Activated CD4-positive, alpha-beta T cell treated with anti-CD3 and anti-CD28 coated beads, Interleukin-2, amount 50 U/mL, for 16 hours (primary cell): ENCODE results near the gene TTYH2.

Experiments used
- DNase-seq: peaks from one replicate; pipeline ENCODE4 v3.0.0-alpha.2; 2020

The TTYH2 gene

DNA sequence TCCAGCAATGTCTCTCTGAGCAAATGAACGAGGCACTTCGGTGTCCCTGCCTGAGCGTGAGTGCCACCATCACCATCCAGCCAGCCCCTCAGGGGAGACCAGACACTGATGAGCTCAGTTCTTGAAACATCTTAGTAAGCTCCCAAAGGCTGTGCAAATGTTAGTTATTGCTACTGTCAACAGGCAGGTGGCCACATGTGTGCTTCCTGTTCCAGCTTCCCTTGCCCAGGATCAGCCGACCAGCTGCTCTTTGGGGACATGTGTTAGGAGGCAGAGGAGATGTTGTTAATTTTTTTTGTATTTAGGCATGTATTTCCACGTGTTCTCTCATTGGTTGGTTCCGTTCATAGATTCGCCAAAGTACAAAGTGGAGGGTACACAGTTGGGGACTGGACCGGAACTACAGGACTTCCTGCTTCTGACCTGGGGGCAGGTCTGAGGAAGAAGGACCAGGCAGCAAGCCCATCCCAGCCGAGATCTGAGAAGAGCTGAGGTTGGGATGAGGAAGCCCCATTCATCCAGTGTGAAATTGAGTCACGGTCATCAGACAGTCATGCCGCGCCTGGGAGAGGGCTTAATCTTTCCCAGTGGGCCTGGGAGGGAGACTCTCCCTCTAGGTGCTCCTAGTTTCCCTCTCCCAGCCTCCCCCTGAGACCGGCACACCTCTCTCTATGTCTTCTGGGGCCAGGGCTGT lies 3.8 kb downstream of the TTYH2 start:
- DNase-seq = no peak

DNA sequence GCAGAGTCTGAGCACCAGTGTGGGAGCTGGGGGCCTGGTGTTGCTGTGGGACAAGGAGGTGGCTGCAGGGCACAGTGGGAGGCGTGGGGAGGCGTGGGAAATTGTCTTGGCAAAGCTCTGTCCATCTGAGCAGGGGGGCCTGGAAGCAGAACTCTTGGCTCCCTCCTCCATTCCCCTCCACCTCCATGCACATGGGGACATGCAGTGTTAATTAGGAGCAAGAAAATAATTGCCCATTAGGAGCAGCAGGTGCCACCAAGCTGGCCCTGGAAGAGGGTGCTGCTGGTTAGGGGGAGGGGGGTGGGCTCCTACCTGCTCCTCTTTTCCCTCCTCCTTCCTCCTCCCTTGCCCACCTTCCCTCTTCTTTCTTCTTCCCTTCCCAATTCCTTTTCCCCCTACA lies 4.5 kb downstream of the TTYH2 start:
- DNase-seq = no peak

DNA sequence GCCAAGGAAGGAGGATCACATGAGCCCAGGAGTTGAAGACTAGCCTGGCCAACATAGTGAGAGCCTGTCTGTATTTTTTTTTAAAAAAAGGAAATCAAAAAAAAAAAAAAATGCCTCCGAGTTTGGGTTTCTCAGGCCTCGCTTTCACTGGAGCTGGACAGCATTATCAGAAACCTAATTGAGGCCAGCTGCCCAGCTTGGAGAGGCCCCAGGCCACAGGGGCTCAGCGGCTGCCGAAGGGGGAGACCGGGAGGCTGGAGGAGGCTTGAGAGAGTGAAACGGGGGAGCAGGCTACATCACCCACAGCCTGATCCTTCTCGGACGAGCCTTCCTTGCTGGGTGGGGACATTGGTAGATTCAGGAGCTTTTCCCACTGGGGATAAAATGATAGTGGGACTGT lies 5.1 kb downstream of the TTYH2 start:
- no peak for DNase-seq

DNA sequence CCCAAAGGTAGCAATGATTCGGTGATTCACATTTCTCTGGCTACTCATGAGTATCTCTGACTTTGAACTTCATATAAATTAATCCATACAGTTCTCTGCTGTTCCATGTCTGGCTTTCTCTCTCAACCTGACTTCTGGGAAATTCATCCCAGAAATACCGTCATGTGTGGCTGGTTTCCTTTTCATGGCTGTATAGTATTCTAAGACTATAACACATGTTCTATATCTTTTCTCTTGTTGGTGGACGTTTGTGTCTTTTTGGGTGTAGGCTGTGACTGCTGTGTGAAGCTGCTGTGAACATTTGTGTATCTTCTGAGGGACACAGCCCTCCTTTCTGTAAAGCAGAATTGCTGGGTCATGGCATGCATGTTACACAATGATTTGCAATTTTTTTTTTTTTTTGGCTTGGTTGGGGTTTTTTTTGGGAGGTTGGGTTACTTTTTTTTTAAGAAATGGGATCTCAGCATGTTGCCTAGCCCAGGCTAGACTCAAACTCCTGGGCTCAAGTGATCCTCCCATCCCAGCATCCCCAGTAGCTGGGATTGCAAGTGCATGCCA lies 6.3 kb downstream of the TTYH2 start:
- DNase-seq = no peak

DNA sequence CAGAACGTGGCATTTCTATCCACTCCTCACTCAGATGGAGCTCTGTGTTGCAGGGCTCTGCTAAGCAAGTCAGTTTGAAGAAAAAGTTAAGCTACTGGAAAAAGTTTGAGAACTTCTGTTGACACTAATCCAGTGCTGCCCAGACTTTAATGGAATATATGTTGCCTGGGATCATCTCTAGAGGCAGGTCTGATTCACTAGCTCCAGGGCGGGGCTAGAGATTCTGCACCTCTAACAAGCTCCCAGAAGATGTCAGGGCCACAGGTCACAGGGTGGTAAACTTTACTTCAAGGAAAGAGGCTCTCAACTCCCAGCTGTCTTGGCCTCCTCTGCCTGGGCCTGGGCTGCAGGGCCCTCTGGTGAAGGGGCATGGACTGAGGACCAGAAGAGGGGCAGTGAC lies 6.8 kb downstream of the TTYH2 start:
- DNase-seq = no peak

DNA sequence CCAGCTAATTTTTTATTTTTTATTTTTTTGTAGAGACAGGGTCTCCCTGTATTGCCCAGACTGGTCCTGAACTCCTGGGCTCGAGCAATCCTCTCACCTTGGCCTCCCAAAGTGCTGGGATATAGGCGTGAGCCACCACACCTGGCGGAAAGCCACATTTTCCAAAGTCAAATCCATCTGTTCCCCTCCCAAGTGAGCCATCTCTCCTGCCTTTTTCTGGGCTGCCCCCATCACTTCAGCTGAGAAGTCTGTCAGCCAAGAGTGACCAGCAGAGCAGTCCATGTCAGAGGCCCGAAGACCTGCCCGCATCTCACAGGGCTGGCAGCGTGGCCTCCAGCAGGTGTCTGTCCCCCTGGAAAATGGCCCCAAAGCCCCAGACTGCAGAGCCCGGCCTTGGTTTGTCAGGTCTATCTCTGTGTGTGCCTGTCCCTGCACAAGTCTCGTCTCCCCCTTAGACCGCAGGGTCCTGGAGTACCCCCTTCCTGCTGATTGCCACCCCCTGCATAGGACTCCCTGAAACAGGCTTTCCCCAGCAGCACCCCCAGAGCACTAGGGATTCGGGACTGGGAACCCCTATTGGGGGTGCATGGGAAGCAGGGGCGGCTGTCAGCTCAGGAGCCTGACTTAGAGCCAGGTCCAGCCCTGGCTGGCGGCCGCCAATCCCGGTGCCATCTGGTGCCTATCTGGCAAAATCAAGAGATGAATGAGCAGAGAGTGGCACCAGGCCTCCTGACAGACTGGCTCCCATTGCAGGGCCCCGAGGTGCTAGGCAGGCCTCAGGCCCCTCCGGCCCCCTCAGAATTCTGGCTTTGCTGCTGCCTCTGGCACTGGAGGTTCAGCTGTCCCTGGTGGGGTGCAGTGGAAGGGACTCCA lies 7.8 kb downstream of the TTYH2 start:
- no peak for DNase-seq

DNA sequence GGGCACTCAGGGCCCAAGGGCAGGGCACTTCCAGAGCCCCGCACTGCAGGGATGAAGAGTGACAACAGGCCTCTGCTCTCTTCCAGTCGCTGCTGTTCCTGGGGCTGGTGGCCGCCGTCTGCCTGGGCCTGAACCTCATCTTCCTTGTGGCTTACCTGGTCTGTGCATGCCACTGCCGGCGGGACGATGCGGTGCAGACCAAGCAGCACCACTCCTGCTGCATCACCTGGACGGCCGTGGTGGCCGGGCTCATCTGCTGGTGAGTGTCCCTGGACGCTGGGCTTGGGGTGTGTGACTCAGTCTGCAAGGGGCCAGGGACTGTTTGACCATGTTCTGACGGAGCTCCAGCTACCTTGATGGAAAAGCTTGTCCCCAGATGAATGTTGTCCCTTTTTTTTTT lies 9.0 kb downstream of the TTYH2 start:
- DNase-seq = no peak

DNA sequence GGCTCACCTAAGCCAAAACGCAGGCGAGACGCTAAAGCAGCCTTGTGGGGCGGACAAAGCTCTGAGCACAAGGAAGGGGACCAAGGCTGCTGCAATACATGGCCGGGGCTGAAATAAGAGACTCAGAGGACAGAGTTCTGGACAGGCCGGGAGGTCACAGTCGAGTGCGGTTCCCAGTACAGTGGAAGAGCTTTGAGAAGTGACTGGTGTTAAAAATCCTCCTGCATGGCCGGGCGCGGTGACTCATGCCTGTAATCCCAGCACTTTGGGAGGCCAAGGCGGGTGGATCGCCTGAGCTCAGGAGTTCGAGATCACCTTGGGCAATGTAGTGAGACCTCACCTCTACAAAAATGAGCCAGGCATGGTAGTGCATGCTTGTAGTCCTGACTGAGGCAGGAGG lies 10.5 kb downstream of the TTYH2 start:
- DNase-seq = no peak

DNA sequence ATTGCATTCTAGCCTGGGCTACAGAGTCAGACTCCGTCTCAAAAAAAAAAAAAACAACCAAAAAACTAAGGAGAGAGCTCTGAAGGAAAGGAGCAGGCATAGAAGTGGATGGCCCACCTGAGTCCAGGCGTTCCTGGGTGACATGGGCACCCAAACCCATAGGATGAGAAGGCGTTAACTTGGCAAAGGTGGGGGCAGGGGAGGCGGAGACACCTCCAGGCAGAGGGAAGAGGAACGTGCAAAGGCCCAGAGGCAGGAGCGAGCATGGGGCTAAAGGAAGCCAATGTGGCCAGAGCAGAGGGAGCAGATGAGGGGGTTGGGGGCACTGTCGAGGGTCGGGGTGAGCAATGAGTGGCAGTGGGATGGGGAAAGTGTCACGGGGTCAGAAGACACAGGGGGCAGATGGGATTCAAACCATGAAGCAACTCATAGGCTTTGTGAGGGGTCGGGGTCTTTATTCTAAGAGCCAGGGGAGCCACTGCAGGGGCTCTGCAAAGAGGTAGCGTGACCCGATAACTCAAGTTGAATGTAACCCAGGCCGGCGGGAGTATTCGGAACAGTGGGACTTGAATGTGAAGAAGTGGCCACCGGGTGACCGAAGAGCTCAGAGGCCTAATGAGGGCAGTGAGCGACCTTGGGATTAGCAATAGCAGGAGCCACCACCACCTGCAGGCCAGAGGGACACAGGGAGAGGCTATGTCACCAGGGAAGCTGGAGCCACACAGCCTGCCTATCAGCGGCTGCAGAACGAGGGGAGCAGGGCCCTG lies 11.8 kb downstream of the TTYH2 start:
- no peak for DNase-seq

DNA sequence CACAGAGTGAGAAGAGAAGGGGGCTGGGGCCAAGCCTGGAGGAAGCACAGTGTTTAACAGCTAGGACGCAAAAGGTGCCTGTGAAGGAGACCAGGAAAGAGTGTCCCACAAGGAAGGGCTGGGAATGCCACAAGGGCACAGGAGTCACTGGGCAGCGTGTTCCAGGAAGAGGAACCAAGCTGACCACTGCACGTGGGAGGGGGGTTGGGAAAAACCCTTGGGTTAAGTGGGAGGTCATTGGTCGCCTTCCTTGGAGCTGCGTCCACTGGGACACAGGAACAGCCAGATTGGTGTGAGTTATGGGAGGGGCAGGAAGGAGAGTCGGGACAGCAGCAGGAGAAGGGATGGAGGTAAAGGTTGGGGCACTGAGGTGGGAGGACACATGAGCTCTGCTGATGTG lies 12.9 kb downstream of the TTYH2 start:
- DNase-seq = no peak

DNA sequence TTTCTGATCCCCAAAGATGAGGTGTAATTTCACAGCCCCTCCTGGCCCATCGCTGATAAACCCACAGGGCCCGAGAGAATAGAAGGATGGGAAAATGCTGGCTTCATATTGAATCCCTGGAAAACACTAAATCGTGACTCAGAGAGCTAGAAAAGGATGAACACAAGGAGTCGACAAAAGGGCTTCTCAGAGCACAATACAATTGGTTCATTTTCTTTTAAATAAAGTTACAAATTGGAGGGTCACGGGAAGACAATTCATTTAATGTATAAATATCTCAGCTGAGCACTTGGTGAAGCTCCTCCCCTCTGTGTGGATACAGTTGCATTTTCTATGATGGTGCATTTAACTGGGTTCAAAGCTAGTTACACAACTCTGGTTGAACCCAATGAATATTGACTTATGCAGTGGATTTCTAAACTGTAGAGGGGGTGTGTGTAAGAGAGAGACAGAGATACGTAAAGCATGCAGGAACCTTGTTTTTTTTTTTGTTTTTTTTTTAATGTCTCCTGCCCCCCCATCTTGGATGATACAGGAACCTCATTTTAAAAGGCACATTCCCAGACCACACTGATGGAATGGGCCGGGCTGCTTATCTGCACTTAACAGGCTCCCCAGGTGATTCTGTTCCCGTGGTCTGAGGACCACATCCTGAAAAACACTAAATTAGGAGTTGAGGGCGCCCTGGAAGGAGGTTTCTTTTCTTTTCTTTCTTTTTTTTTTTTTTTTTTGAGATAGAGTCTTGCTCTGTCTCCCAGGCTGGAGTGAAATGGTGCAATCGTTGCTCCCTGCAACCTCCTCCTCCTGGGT lies 14.1 kb downstream of the TTYH2 start:
- no peak for DNase-seq

DNA sequence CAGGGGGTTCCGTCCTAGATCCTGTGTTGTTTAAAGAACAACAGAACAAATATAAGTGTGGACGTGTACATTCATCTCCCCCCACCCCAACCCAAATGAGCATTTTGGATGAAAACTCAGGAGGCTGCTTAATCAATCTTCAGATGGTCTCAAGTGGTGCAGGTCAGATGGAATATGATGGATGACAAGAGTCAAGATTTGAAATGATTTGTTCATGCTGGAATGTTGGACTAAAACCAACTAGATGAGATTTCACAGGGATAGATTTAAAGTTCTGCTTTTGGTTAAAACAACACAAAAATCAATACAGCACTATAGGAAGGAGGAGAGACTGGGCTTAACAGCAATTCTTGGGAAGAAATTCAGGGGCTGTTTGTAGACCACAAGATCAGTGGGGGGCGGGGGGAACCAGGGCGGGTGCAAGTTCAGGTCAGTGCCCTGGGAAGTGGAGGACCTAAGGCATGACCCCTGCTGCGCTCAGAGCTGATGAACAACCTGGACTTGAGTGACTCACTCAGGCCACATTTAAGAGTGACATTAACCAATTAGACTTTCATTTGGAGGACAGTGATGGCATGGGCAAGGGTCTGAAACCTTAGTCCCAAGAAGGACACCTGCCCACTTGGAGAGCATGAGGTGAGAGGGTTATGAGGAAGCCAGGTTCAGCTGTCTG lies 15.1 kb downstream of the TTYH2 start:
- DNase-seq = no peak

DNA sequence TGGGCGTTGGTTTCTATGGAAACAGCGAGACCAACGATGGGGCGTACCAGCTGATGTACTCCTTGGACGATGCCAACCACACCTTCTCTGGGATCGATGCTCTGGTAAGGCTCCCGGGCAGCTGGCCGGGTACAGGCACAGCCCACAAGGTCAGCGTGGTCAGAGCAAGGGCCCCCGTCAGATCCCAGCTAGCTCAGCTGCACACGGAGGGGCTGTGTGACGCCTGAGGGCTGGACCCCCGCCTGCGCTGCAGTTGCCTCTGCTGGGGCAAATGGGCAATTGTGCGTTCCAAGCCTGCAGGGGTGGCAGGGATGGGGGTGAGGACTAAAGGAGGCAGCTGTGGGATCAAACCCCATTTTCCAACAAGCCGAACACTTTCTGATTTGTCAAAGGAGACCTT lies 17.5 kb downstream of the TTYH2 start:
- DNase-seq = no peak

DNA sequence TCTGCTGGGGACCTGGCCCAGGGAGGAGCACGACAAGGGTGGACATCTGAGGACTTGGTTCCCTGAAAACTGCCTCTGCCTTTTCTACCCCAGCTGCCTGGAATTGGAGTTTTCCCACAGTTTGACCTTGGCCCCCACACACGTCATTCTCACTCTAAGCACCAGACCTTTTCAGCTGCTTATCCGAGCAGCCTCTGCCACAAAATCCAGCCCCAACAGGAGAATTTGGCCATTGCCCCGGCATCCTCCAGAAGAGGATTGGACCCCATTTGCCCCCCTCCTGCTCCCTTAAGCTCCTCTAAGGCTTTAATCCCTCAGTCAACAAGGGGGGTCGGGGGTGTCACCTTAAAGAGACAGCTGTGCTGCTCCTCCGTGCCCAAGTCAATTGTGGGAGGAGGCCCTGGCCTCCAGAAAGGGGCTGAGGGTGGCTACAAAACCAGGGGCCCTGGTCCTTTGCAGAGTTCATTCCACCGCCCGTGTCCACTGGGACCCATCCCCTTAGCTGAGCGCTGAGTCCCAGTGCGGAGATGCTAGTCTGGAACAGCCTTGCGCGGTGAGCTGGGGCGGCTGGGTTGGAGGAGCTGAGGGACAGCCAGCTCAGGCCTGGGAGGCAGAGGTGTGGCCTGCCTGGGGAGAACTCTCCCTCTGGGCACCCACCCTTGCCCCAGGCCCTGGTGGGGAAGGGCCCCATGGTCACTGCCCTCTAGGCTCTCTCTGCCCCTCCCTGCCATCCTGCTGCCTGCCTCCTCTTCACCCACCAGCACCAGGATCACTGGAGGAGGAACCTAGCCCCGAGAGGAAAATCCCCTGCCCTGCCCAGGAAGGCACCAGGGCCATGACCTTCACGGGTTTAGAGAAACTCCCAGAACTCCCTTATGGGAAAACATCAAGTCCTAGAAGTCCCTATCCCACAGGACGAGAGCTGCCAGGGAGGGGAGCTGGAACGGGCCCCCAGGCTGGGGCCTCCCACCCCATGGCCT lies 18.8 kb downstream of the TTYH2 start:
- no peak for DNase-seq

DNA sequence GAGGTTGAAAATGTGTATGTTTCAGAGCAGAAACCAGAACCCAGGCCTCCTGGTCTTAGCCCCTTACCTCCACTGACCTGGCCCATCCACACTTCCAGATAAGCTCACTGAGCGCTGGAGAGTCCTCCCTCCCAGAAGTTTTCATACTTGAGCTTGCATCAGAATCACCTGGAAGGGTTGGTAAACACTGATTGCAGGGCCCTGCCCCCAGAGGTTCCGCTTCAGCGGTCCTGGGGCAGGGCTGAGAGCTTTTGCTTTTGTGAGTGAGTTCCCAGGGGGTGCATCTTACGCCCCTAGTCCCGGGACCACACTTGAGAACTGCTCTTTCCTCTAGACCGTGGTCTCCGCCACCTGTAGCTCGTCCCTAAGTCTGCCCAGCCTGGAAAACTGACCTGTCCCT lies 20.6 kb downstream of the TTYH2 start:
- no peak for DNase-seq

DNA sequence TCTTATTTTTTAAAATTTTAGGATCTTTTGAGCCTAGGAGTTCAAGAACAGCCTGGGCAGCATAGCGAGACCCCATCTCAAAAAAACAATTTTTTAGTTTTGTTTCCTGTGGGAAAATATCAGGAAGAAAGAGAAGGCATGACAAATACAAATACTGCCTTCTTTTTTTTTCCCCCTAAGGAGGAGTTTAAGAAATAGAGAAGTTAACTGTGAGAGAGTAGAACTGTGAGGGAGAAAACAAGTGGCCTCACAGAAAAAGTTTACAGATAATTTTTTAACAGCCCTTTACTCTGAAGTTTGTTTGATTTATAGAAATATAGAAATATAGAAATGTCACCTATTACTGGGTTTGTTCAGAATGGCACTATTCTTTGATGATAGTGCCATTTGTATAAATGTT lies 21.1 kb downstream of the TTYH2 start:
- no peak for DNase-seq

DNA sequence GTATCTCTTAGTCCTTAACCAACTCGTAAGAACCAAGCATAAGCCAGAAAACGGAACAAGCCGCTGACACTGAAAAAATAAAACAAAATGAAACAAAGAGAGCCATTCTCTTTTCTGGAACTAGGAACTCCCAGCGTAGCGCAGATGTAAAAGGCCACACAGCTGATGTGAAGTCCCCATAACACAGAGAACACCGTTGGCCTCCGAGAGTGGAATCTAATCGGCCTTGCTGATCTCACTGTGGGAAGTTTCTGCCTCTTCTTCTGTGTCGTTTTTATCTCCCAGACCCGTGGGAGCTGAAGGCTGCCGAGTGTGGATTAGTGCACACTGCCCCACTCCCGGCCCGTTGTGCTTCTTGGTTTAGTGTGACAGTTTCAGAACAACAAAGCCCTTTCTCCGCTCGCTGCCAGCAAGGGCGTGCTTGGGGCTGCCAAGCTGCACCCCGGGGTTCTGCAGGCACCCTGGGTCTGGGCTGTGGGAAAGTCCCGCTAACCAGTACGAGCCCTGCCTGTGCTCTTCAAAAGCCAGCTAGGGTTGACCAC lies 21.7 kb downstream of the TTYH2 start:
- no peak for DNase-seq

DNA sequence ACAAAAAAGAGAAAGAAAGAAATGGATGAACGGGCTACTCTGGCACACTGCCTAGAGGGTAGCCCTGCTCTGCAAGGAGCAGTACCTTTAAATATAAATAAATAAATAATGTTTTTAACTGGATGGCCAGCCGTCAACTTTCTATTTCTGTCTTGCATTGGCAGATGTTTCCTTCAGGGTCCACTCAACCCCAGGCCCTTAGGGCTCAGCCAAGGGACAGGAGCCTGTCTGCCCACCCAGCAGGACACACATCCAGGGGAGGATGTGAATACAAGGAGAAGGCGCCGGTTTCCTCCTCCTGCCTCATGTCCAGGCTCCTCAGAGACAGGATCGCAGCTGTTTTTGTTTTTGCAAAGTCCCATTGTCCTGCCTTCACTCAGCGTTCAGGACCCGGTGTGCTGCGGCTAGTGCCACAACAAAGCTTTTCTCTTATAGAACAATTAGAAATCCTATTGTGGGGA lies 22.6 kb downstream of the TTYH2 start:
- no peak for DNase-seq

DNA sequence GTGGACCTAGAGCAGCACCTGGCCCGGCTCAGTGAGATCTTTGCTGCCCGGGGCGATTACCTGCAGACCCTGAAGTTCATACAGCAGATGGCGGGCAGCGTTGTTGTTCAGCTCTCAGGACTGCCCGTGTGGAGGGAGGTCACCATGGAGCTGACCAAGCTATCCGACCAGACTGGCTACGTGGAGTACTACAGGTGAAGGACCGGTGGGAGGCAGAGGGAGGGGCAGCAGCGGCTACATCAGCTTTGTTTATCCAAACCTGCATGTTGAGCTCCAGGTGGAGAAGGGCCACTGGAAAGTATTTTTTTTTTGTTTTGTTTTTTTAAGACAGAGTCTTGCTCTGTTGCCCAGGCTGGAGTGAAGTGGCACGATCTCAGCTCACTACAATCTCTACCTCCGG lies 23.9 kb downstream of the TTYH2 start:
- no peak for DNase-seq

DNA sequence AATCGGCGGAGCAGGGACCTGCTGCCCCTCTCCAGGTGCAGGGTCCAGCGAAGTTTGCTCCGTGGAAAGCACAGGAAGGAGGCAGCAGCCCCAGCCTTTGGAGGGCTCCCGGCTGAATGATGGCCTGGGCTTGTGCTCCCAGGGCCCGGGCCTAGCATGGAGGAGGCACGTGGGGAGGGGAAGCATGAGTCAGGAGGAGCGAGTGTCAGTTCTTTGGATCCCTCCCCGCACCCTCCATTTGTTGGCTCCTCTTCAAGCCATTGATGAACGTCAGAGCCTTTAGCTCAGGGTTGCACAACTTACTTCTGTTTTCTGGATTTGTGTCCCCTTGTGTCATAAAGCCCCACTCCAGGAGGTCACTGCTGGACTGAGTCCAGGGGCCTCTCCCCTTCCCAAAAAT lies 25.8 kb downstream of the TTYH2 start:
- no peak for DNase-seq
